ENCODE results near the gene KCNA5.

The KCNA5 gene

GRCh38 chr12:5076761-5077160, 33.1 kb downstream of the KCNA5 start:
- CTCF ChIA-PET: no interaction called here
- TF ChIP-seq ZNF384 (IDR thresholded peaks at IDR 0.05) (no peak), HDGF (IDR thresholded peaks at IDR 0.05; ENCODE audit: borderline replicate concordance) (no peak), FOXA1 (IDR thresholded peaks at IDR 0.05) (no peak), SUZ12 (IDR thresholded peaks at IDR 0.05) (no peak), NFRKB (IDR thresholded peaks at IDR 0.05) (no peak), ELF4 (IDR thresholded peaks at IDR 0.05) (no peak), FOXK2 (IDR thresholded peaks at IDR 0.05) (no peak), L3MBTL2 (conservative IDR thresholded peaks at IDR 0.05) (no peak), LEF1 (IDR thresholded peaks at IDR 0.05; ENCODE audit: borderline replicate concordance) (no peak), ARNT (IDR thresholded peaks at IDR 0.05) (no peak), BHLHE40 (IDR thresholded peaks at IDR 0.05; ENCODE audit: borderline replicate concordance) (no peak), FOXM1 (IDR thresholded peaks at IDR 0.05; ENCODE audit: borderline replicate concordance) (no peak)
- POLR2A ChIA-PET: no interaction called here
- DNase-seq (ENCODE audit: extremely low spot score): no peak

DNA sequence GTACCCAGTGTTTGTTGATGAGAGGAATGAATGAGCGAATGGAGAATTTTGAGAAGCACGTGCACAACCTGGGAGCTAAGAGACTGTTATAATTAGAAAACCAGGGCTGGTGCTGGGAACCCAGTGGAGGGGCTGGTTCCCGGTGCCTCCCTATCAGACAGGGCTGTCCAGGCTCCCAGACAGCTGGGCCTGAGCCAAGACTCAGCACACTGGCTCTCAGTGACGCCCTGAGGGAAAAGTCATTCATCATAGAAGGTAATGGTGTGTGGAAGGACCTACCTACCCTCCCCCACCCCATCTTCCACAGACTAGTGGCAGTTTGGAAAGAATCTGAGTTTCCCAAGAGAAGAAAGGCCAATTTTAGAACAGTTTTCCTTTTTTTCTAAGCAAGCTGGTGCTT, 34.7 kb downstream of the KCNA5 start:
- peak; percentile 22 for DNase-seq (ENCODE audit: extremely low spot score)
- ChIA-PET POLR2A (no interaction called here), CTCF (interaction anchor here (0.7 to 2.0 kb wide), 3 partner anchors 31 to 223 kb away, joined by 3 to 9 read pairs (median 3); no protein-coding TSS in a partner anchor)
- TF ChIP-seq ZNF384 (IDR thresholded peaks at IDR 0.05) (no peak), FOXA1 (IDR thresholded peaks at IDR 0.05) (no peak), HDGF (IDR thresholded peaks at IDR 0.05; ENCODE audit: borderline replicate concordance) (no peak), CTBP1 (IDR thresholded peaks at IDR 0.05; ENCODE audit: borderline replicate concordance) (no peak), PKNOX1 (IDR thresholded peaks at IDR 0.05) (no peak), NFRKB (IDR thresholded peaks at IDR 0.05) (no peak), L3MBTL2 (conservative IDR thresholded peaks at IDR 0.05) (no peak), FOXK2 (IDR thresholded peaks at IDR 0.05) (no peak), ARNT (IDR thresholded peaks at IDR 0.05) (no peak), SP1 (IDR thresholded peaks at IDR 0.05) (no peak), BHLHE40 (IDR thresholded peaks at IDR 0.05; ENCODE audit: borderline replicate concordance) (no peak), ELF4 (IDR thresholded peaks at IDR 0.05) (no peak), SUZ12 (IDR thresholded peaks at IDR 0.05) (no peak)

DNA sequence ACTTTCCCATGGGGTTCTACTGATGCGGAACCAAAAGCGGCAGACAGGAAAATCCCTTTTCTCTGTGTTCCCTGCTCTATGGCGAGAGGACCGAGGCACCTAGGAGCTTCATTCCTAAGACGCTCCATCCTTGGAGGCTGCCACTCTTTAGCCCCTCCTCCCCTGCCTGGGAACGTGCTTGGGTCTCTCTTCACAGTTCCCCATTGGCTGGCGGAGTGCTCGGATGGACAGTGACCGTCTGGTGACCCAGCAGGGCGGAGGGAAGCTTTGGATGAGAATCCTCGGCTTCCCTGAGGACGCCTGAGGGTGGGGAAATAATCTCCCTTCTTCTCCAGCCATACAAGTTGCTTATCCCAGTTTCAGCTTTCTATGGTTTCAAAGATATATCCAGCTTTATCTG, 37.3 kb downstream of the KCNA5 start:
- TF ChIP-seq L3MBTL2 (conservative IDR thresholded peaks at IDR 0.05): no peak
- no peak for TF ChIP-seq PKNOX1 (IDR thresholded peaks at IDR 0.05)
- no peak for TF ChIP-seq FOXK2 (IDR thresholded peaks at IDR 0.05)
- no peak for TF ChIP-seq CTBP1 (IDR thresholded peaks at IDR 0.05; ENCODE audit: borderline replicate concordance)
- no peak for TF ChIP-seq HDGF (IDR thresholded peaks at IDR 0.05; ENCODE audit: borderline replicate concordance)
- TF ChIP-seq LEF1 (IDR thresholded peaks at IDR 0.05; ENCODE audit: borderline replicate concordance): no peak
- no peak for TF ChIP-seq ELF4 (IDR thresholded peaks at IDR 0.05)
- no peak for TF ChIP-seq TARDBP (IDR thresholded peaks at IDR 0.05)
- no peak for TF ChIP-seq ARNT (IDR thresholded peaks at IDR 0.05)
- TF ChIP-seq NFRKB (IDR thresholded peaks at IDR 0.05): no peak
- TF ChIP-seq FOXA1 (IDR thresholded peaks at IDR 0.05): no peak
- TF ChIP-seq SP1 (IDR thresholded peaks at IDR 0.05): no peak
- no peak for TF ChIP-seq FOXM1 (IDR thresholded peaks at IDR 0.05; ENCODE audit: borderline replicate concordance)
- TF ChIP-seq BHLHE40 (IDR thresholded peaks at IDR 0.05; ENCODE audit: borderline replicate concordance): no peak
- no peak for TF ChIP-seq ZNF384 (IDR thresholded peaks at IDR 0.05)
- no peak for TF ChIP-seq SUZ12 (IDR thresholded peaks at IDR 0.05)
- ChIA-PET POLR2A (no interaction called here), CTCF (interaction anchor here (0.6 kb wide), 2 partner anchors 45 to 322 kb away, joined by 3 to 4 read pairs; no protein-coding TSS in a partner anchor)
- no peak for DNase-seq (ENCODE audit: extremely low spot score)

- DNase-seq (ENCODE audit: extremely low spot score): peak; percentile 64
- CTCF ChIA-PET: interaction anchor here (0.6 to 2.2 kb wide), 10 partner anchors 9 to 255 kb away, joined by 3 to 8 read pairs (median 4); no protein-coding TSS in a partner anchor
Measured at GRCh38 chr12:5083955-5084849, 40.5 kb downstream of the KCNA5 start.

GRCh38 chr12:5085896-5086295, 42.2 kb downstream of the KCNA5 start:
- TF ChIP-seq LEF1 (IDR thresholded peaks at IDR 0.05; ENCODE audit: borderline replicate concordance): no peak
- no peak for TF ChIP-seq BHLHE40 (IDR thresholded peaks at IDR 0.05; ENCODE audit: borderline replicate concordance)
- no peak for TF ChIP-seq FOXA1 (IDR thresholded peaks at IDR 0.05)
- TF ChIP-seq SUZ12 (IDR thresholded peaks at IDR 0.05): no peak
- TF ChIP-seq NFRKB (IDR thresholded peaks at IDR 0.05): no peak
- no peak for TF ChIP-seq HDGF (IDR thresholded peaks at IDR 0.05; ENCODE audit: borderline replicate concordance)
- no peak for TF ChIP-seq TARDBP (IDR thresholded peaks at IDR 0.05)
- TF ChIP-seq ZNF384 (IDR thresholded peaks at IDR 0.05): no peak
- no peak for TF ChIP-seq SP1 (IDR thresholded peaks at IDR 0.05)
- no peak for TF ChIP-seq PKNOX1 (IDR thresholded peaks at IDR 0.05)
- no peak for TF ChIP-seq FOXM1 (IDR thresholded peaks at IDR 0.05; ENCODE audit: borderline replicate concordance)
- TF ChIP-seq CTBP1 (IDR thresholded peaks at IDR 0.05; ENCODE audit: borderline replicate concordance): no peak
- no peak for TF ChIP-seq L3MBTL2 (conservative IDR thresholded peaks at IDR 0.05)
- no peak for TF ChIP-seq FOXK2 (IDR thresholded peaks at IDR 0.05)
- TF ChIP-seq ARNT (IDR thresholded peaks at IDR 0.05): no peak
- no peak for TF ChIP-seq ELF4 (IDR thresholded peaks at IDR 0.05)
- ChIA-PET POLR2A (no interaction called here), CTCF (interaction anchor here (0.7 to 0.9 kb wide), 2 partner anchors 49 to 62 kb away, joined by 3 read pairs; no protein-coding TSS in a partner anchor)
- DNase-seq (ENCODE audit: extremely low spot score): no peak

More at GRCh38 chr12:5083955-5084849, 40.5 kb downstream of the KCNA5 start:
- no peak for TF ChIP-seq NFRKB (IDR thresholded peaks at IDR 0.05)
- TF ChIP-seq ZNF384 (IDR thresholded peaks at IDR 0.05): peak; percentile 88
- POLR2A ChIA-PET: no interaction called here

Measured in HEK293T (cell line).